ENCODE data around the gene FNDC3B. TPM values are rescaled to one million over a fixed set of nuclear protein-coding genes. Genes with fewer than 3 reads are reported as not detected.

Gene FNDC3B
- total RNA-seq, 1 donor from 2014 or later = 79.2 TPM

DNA sequence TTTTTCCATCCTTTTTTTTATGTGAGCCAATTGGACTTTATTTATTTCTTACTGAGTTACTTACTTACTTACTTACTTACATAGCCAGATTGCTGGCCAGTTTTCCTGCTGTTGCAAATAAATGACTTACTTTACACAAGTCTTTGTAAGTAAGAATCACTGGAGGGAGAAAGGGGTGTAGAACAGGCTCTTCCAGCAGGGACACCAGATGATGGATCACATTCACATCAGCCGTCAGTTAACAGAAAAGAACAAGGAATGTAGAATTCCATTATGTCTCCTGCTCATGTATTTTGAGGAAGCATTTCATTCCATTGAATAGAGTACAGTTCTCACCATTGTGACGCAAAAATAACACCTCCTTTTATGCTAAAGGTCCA is 188.6 kb downstream of the FNDC3B start:
- Mint-ChIP-seq H3K4me3 (peak overlapping the region; percentile 26), H3K9me3 (no peaks in the 10 kb centered on the region), H3K27ac (peak overlapping the region; percentile 52), H3K36me3 (peaks cover 22% of the 10 kb centered on the region), H3K27me3 (no peaks in the 10 kb centered on the region), H3K4me1 (ENCODE audit: unreplicated experiment) (peaks cover 22% of the 10 kb centered on the region)
- DNase-seq (ENCODE audit: extremely low spot score, unreplicated experiment) = no peak
- TF ChIP-seq, protein P1, sequence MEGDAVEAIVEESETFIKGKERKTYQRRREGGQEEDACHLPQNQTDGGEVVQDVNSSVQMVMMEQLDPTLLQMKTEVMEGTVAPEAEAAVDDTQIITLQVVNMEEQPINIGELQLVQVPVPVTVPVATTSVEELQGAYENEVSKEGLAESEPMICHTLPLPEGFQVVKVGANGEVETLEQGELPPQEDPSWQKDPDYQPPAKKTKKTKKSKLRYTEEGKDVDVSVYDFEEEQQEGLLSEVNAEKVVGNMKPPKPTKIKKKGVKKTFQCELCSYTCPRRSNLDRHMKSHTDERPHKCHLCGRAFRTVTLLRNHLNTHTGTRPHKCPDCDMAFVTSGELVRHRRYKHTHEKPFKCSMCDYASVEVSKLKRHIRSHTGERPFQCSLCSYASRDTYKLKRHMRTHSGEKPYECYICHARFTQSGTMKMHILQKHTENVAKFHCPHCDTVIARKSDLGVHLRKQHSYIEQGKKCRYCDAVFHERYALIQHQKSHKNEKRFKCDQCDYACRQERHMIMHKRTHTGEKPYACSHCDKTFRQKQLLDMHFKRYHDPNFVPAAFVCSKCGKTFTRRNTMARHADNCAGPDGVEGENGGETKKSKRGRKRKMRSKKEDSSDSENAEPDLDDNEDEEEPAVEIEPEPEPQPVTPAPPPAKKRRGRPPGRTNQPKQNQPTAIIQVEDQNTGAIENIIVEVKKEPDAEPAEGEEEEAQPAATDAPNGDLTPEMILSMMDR (conservative IDR thresholded peaks at IDR 0.05) = no peak

DNA sequence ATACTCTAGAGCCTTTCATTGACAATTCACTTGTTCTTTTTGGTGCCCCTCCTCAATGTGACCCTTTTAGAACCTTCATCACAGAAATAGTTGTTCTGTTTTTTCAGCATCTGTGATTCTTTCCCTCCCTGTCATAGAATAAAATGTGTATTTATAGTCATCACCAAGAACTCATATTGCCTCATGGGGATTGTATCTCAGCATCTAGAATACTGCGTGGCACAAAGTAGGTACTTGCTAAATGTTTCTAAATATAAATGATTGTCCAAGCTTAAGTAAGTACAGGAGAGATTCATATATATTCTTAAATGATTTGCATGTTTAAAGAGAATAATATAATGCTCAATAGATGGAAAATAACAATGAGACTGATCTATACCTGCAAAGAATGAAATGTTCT is 190.1 kb downstream of the FNDC3B start:
- no peak overlapping the region for H3K27ac Mint-ChIP-seq
- TF ChIP-seq, protein P1 (conservative IDR thresholded peaks at IDR 0.05) = no peak
- H3K9me3 Mint-ChIP-seq = no peaks in the 10 kb centered on the region
- H3K4me1 Mint-ChIP-seq (ENCODE audit: unreplicated experiment) = peaks cover 15% of the 10 kb centered on the region
- DNase-seq (ENCODE audit: extremely low spot score, unreplicated experiment) = no peak
- H3K36me3 Mint-ChIP-seq = peaks cover 22% of the 10 kb centered on the region
- no peaks in the 10 kb centered on the region for H3K27me3 Mint-ChIP-seq
- no peak overlapping the region for H3K4me3 Mint-ChIP-seq

DNA sequence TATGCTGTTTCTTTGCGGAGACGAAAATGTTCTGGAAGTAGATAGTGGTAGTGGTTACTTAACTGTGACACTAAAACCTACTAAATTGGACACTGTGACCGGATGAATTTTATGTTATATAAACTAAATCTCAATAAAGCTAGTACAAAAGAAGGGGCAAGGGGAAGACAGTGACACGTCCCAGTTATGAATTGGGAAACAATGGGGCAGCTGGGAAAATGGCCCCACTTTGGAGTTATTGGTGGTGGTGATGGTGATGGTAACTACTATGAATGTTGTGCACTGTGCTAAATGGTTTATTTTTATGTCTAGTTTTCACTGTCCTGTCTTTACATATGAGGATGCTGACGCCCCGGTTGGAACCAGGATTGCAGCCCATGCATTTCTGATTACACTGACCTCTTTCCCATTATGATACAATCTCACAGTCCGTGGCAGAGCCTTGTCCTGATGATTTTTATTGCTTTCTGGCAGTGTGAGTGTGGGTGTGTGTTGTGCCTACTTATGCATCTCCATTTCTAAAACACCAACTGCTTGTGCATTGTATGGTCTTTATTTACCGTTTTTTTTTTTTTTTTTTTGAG is 192.0 kb downstream of the FNDC3B start:
- peaks cover 12% of the 10 kb centered on the region for H3K4me1 Mint-ChIP-seq (ENCODE audit: unreplicated experiment)

DNA sequence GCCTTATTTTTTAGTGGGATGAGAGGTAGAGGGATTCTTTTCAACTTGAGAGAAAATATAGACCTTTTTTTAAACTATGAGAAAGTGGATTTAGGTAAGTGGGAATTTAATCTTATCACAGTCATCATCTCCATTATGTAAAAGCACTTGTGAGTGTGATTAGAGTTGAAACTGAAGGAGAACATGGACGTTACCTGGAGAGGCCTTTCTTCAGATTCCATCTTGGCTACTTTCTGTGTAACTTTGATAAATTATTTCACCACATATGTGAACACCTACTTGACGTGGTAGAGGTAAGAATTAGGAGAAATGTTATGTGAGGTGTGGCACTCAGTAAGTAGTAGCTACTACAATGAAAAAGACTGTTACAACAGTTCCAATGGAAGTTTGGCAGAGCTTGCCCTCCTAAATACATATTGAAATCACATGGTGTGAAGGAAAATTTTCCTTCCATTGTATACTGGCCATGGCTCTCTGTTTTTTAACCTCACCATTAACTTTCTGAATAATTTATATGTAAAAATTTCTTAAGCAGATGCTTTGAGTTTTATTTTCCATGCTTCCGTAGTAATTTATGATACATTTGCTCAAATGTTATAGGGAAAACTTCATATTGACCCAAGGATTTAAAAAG is 193.3 kb downstream of the FNDC3B start:
- H3K27me3 Mint-ChIP-seq = no peaks in the 10 kb centered on the region
- peaks cover 5% of the 10 kb centered on the region for H3K4me1 Mint-ChIP-seq (ENCODE audit: unreplicated experiment)
- TF ChIP-seq, protein P1 (conservative IDR thresholded peaks at IDR 0.05) = no peak
- H3K4me3 Mint-ChIP-seq = no peak overlapping the region
- no peaks in the 10 kb centered on the region for H3K9me3 Mint-ChIP-seq
- H3K36me3 Mint-ChIP-seq = peaks cover 15% of the 10 kb centered on the region
- H3K27ac Mint-ChIP-seq = peak overlapping the region; percentile 46
- DNase-seq (ENCODE audit: extremely low spot score, unreplicated experiment) = no peak

More for the DNA sequence above, 192.0 kb downstream of the FNDC3B start:
- no peak overlapping the region for H3K4me3 Mint-ChIP-seq
- no peak overlapping the region for H3K27ac Mint-ChIP-seq
- peaks cover 18% of the 10 kb centered on the region for H3K36me3 Mint-ChIP-seq
- no peaks in the 10 kb centered on the region for H3K27me3 Mint-ChIP-seq
- DNase-seq (ENCODE audit: extremely low spot score, unreplicated experiment) = no peak
- H3K9me3 Mint-ChIP-seq = no peaks in the 10 kb centered on the region
- TF ChIP-seq, protein P1 (conservative IDR thresholded peaks at IDR 0.05) = no peak

DNA sequence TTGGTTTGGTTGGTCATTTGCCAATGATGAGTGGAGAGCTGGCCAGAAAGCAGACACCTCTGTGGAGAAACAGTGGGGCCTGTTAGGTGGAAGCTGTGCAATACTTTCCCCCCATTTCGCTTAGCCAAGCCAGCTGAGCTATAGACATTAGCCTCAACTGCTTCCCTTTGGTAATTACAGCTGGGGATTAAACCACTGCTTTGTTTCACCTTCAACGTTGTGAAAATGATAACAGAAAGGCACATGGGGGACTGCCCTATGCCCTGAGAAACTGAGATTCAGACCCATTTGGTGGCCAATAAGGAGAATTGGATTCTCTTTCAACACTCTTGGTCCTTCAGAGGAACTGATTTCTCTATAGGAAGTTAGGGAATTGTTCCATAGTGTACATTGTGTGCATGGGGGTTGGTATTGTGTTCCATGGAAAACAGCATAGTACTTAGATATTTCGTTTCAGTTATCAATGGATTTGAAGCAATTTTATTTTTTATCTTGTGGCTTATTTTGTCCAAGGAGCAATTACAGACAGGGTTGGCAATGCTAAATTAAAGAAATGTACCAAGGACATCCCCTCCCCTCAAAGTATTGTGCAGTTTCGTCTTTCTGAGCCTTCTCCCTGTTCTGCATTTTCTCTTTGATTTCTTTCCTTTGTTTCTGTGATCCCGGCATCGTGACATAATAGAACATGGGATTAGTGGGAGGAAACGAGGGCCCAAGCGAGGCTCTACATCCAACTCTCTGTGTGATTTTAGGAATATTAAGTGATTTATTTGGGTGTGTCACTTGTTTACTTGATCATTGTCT is 194.3 kb downstream of the FNDC3B start:
- no peaks in the 10 kb centered on the region for H3K4me1 Mint-ChIP-seq (ENCODE audit: unreplicated experiment)
- H3K9me3 Mint-ChIP-seq = no peaks in the 10 kb centered on the region
- H3K27ac Mint-ChIP-seq = peak overlapping the region; percentile 5
- H3K4me3 Mint-ChIP-seq = no peak overlapping the region
- DNase-seq (ENCODE audit: extremely low spot score, unreplicated experiment) = no peak
- H3K36me3 Mint-ChIP-seq = peaks cover 9% of the 10 kb centered on the region
- no peaks in the 10 kb centered on the region for H3K27me3 Mint-ChIP-seq
- TF ChIP-seq, protein P1 (conservative IDR thresholded peaks at IDR 0.05) = no peak

Data from type B pancreatic cell (in vitro differentiated cells).